Smooth muscle cell (in vitro differentiated cells): ENCODE data around the gene NCF2. TPM values are rescaled to one million over a fixed set of nuclear protein-coding genes. Genes with fewer than 3 reads are reported as not detected.

Experiments
- DNase-seq: peaks from one replicate; lab custom pipeline; 2025; ENCODE audit not compliant: unreplicated experiment; lab: John Stamatoyannopoulos, UW
- H2AFZ ChIP-seq: fragments of 200-600 bp; sonication (generic); 2 replicates; pipeline ENCODE4 v1.6.0; 2016; ENCODE audit warnings: antibody characterized with exemption, low read depth, mild to moderate bottlenecking
- H3F3A ChIP-seq: fragments of 200-600 bp; sonication (generic); 2 replicates; pipeline ENCODE4 v1.6.0; 2017; ENCODE audit warnings: antibody characterized with exemption, low read depth
- H3K27ac ChIP-seq: fragments of 200-600 bp; sonication (generic); 2 replicates; pipeline ENCODE4 v1.5.1; 2016; ENCODE audit warnings: low read depth, mild to moderate bottlenecking
- H3K27me3 ChIP-seq: fragments of 200-600 bp; sonication (generic); 2 replicates; pipeline ENCODE4 v1.6.1; 2016; ENCODE audit warnings: low read depth, mild to moderate bottlenecking
- H3K36me3 ChIP-seq: fragments of 200-600 bp; sonication (generic); 2 replicates; pipeline ENCODE4 v1.5.1; 2016; ENCODE audit warnings: low read depth
- H3K4me1 ChIP-seq: fragments of 200-600 bp; sonication (generic); 2 replicates; pipeline ENCODE4 v1.5.1; 2016; ENCODE audit warnings: low read depth
- H3K4me2 ChIP-seq: fragments of 200-600 bp; sonication (generic); 2 replicates; pipeline ENCODE4 v1.6.0; 2016; ENCODE audit warnings: mild to moderate bottlenecking
- H3K4me3 ChIP-seq: fragments of 200-600 bp; sonication (generic); 2 replicates; pipeline ENCODE4 v1.5.1; 2016; ENCODE audit warnings: mild to moderate bottlenecking
- H3K79me2 ChIP-seq: fragments of 200-600 bp; sonication (generic); 2 replicates; pipeline ENCODE4 v1.6.0; 2016; ENCODE audit warnings: low read depth, mild to moderate bottlenecking
- H3K9ac ChIP-seq: fragments of 200-600 bp; sonication (generic); 2 replicates; pipeline ENCODE4 v1.6.0; 2016; ENCODE audit warnings: low read depth
- H3K9me3 ChIP-seq: fragments of 200-600 bp; sonication (generic); replicated peaks from 2 replicates; pipeline ENCODE4 v1.5.1; 2016; ENCODE audit warnings: low read depth
- H4K20me1 ChIP-seq: fragments of 200-600 bp; sonication (generic); 2 replicates; pipeline ENCODE4 v1.6.0; 2016; ENCODE audit warnings: low read depth
- WGBS: methylation state at CpG from one replicate; pipeline ENCODE4 v1.1.7; 2016; ENCODE audit warnings: low lambda C conversion rate; 5-methylcytosine and 5-hydroxymethylcytosine counted together
- polyA plus RNA-seq: library from polyadenylated mRNA; unstranded; fragments of >200 nt; fragmentation: Nextera tagmentation; extraction: Ambion mirVana; gene quantifications from 2 replicates; pipeline ENCODE4 v1.2.1, GENCODE V29; 2016
- total RNA-seq: library from RNA; depleted of rRNA; stranded (reverse); fragments of >200 nt; gene quantifications from 2 replicates; pipeline ENCODE4 v1.2.3, GENCODE V29; 2014
- TF ChIP-seq, protein P1 (sequence below): fragments of 200-600 bp; sonication (generic); IDR thresholded peaks from 2 replicates; pipeline ENCODE4 v1.5.1; 2017; ENCODE audit warnings: borderline replicate concordance, mild to moderate bottlenecking, antibody characterized with exemption; ENCODE audit not compliant: insufficient read depth, poor library complexity, severe bottlenecking

NCF2 gene
- total and polyA plus RNA-seq, 2 experiments from 2014 or later: 0.65 to 1.7 TPM

DNA sequence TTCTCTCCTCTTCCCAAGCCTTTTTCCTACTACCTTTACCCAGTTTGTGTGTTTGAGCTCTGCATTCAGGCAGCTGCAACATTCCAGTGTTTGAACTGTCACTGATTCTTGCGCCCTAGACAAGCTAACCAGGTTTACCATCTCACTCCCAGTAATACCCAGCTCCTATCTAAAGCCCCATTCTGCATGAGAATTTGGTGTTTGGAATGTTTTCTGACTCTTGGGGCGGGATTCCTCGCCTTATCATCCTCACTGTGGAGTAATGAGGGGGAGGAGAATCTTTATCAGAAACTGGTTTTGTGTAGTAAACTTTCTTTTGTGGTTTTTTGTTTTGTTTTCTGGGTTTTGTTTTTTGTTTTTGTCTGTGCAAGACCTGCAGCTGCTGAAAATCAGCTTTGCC, 36.5 kb downstream of the NCF2 start:
- no peaks in the 10 kb centered on the region for H3K27me3 ChIP-seq
- peaks cover 22% of the 10 kb centered on the region for H3K36me3 ChIP-seq
- no peaks in the 10 kb centered on the region for H3K9me3 ChIP-seq
- no peaks in the 10 kb centered on the region for H3F3A ChIP-seq
- WGBS: 53% methylated on average over 3 of the region's 3 CpGs
- no peak overlapping the region for H2AFZ ChIP-seq
- no peak overlapping the region for H3K4me3 ChIP-seq
- no peak overlapping the region for H3K9ac ChIP-seq
- no peaks in the 10 kb centered on the region for H3K79me2 ChIP-seq
- H3K4me2 ChIP-seq: no peak overlapping the region
- no peak overlapping the region for H3K27ac ChIP-seq
- H3K4me1 ChIP-seq: no peaks in the 10 kb centered on the region
- no peaks in the 10 kb centered on the region for H4K20me1 ChIP-seq
- no peak for DNase-seq
- TF ChIP-seq, protein P1, sequence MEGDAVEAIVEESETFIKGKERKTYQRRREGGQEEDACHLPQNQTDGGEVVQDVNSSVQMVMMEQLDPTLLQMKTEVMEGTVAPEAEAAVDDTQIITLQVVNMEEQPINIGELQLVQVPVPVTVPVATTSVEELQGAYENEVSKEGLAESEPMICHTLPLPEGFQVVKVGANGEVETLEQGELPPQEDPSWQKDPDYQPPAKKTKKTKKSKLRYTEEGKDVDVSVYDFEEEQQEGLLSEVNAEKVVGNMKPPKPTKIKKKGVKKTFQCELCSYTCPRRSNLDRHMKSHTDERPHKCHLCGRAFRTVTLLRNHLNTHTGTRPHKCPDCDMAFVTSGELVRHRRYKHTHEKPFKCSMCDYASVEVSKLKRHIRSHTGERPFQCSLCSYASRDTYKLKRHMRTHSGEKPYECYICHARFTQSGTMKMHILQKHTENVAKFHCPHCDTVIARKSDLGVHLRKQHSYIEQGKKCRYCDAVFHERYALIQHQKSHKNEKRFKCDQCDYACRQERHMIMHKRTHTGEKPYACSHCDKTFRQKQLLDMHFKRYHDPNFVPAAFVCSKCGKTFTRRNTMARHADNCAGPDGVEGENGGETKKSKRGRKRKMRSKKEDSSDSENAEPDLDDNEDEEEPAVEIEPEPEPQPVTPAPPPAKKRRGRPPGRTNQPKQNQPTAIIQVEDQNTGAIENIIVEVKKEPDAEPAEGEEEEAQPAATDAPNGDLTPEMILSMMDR: no peak

- Histone ChIP-seq H4K20me1 (no peaks in the 10 kb centered on the region), H3K4me3 (no peak overlapping the region), H3K4me2 (no peak overlapping the region), H3K4me1 (no peaks in the 10 kb centered on the region), H2AFZ (no peak overlapping the region), H3K9me3 (no peaks in the 10 kb centered on the region), H3K27me3 (no peaks in the 10 kb centered on the region), H3K79me2 (no peaks in the 10 kb centered on the region), H3K36me3 (peaks cover 22% of the 10 kb centered on the region), H3K27ac (no peak overlapping the region), H3F3A (no peaks in the 10 kb centered on the region), H3K9ac (no peak overlapping the region)
- TF ChIP-seq, protein P1: no peak
- WGBS: 88% methylated on average over 5 of the region's 5 CpGs
- DNase-seq: no peak
Observed at GRCh38 chr1:183553331-183553730, 36.9 kb downstream of the NCF2 start.

GRCh38 chr1:183552891-183553290, 37.4 kb downstream of the NCF2 start:
- Histone ChIP-seq H3F3A (no peaks in the 10 kb centered on the region), H3K9me3 (no peaks in the 10 kb centered on the region), H4K20me1 (no peaks in the 10 kb centered on the region), H3K9ac (no peak overlapping the region), H3K4me3 (no peak overlapping the region), H3K27me3 (no peaks in the 10 kb centered on the region), H2AFZ (no peak overlapping the region), H3K79me2 (no peaks in the 10 kb centered on the region), H3K4me1 (peaks cover 2% of the 10 kb centered on the region), H3K36me3 (peaks cover 24% of the 10 kb centered on the region), H3K4me2 (no peak overlapping the region), H3K27ac (no peak overlapping the region)
- WGBS: 97% methylated on average over 6 of the region's 6 CpGs
- TF ChIP-seq, protein P1: no peak
- DNase-seq: no peak

GRCh38 chr1:183552441-183552840, 37.8 kb downstream of the NCF2 start:
- H3K36me3 ChIP-seq: peaks cover 28% of the 10 kb centered on the region
- no peaks in the 10 kb centered on the region for H3K27me3 ChIP-seq
- WGBS: 96% methylated on average over 7 of the region's 7 CpGs
- H3K79me2 ChIP-seq: no peaks in the 10 kb centered on the region
- H2AFZ ChIP-seq: no peak overlapping the region
- H3K4me1 ChIP-seq: peaks cover 7% of the 10 kb centered on the region
- no peaks in the 10 kb centered on the region for H4K20me1 ChIP-seq
- no peak overlapping the region for H3K27ac ChIP-seq
- no peak overlapping the region for H3K4me2 ChIP-seq
- H3K9me3 ChIP-seq: no peaks in the 10 kb centered on the region
- H3F3A ChIP-seq: no peaks in the 10 kb centered on the region
- no peak overlapping the region for H3K4me3 ChIP-seq
- H3K9ac ChIP-seq: no peak overlapping the region
- TF ChIP-seq, protein P1: no peak
- no peak for DNase-seq
